Liver (tissue), 9 donors: Measurements from ENCODE around the gene SESN1. TPM values are rescaled to one million over a fixed set of nuclear protein-coding genes. Genes with fewer than 3 reads are reported as not detected.

Source experiments
- DNase-seq: peaks from one replicate; pipeline ENCODE4 v3.0.0-alpha.2; 2017; ENCODE audit warnings: low spot score
- H3K27ac ChIP-seq, 2 donors: one replicate each; pipeline ENCODE4 v1.7.0; 2013; ENCODE audit warnings: inconsistent platforms in 2 of 2, low read length in 2 of 2, control low read depth in 1 of 2, low read depth in 1 of 2, mild to moderate bottlenecking in 1 of 2
- H3K27me3 ChIP-seq, 4 donors: one replicate each; pipeline versions ENCODE4 v1.6.1 to v1.7.0; 2013; ENCODE audit warnings: low read length in 3 of 4, inconsistent platforms in 1 of 4, mild to moderate bottlenecking in 1 of 4, moderate library complexity in 1 of 4; ENCODE audit not compliant: control insufficient read depth in 4 of 4, insufficient read depth in 4 of 4
- H3K36me3 ChIP-seq, 4 donors: one replicate each; pipeline versions ENCODE4 v1.6.1 to v1.7.0; 2013; ENCODE audit warnings: low read length in 3 of 4, mild to moderate bottlenecking in 3 of 4, low read depth in 1 of 4, moderate library complexity in 1 of 4; ENCODE audit not compliant: control insufficient read depth in 4 of 4, insufficient read depth in 3 of 4
- H3K4me1 ChIP-seq, 4 donors: one replicate each; pipeline versions ENCODE4 v1.6.1 to v1.7.0; 2013; ENCODE audit warnings: low read length in 3 of 4, mild to moderate bottlenecking in 3 of 4, moderate library complexity in 1 of 4; ENCODE audit not compliant: control insufficient read depth in 4 of 4, insufficient read depth in 4 of 4
- H3K4me3 ChIP-seq, 3 donors: one replicate each; pipeline versions ENCODE4 v1.6.1 to v1.7.0; 2013; ENCODE audit warnings: low read length in 3 of 3, control low read depth in 1 of 3, low read depth in 1 of 3, mild to moderate bottlenecking in 1 of 3
- H3K9ac ChIP-seq, 2 donors: one replicate each; pipeline ENCODE4 v1.7.0; 2013; ENCODE audit warnings: low read length in 2 of 2, mild to moderate bottlenecking in 2 of 2, moderate library complexity in 2 of 2, control low read depth in 1 of 2, low read depth in 1 of 2
- H3K9me3 ChIP-seq, 4 donors: one replicate each; pipeline versions ENCODE4 v1.6.1 to v1.7.0; 2013; ENCODE audit warnings: low read length in 3 of 4; ENCODE audit not compliant: control insufficient read depth in 4 of 4
- ATF3 ChIP-seq: IDR thresholded peaks from 2 replicates; pipeline ENCODE4 v1.6.1; 2016; ENCODE audit warnings: antibody characterized with exemption
- EGR1 ChIP-seq, 2 donors: IDR thresholded peaks; 2 replicates each; pipeline ENCODE4 v1.6.1; 2016 to 2018; ENCODE audit warnings: antibody characterized with exemption in 2 of 2, low read depth in 2 of 2
- FOXA1 ChIP-seq: IDR thresholded peaks from 2 replicates; pipeline ENCODE4 v1.6.1; 2016; ENCODE audit warnings: antibody characterized with exemption
- FOXA2 ChIP-seq: IDR thresholded peaks from 2 replicates; pipeline ENCODE4 v1.6.1; 2016; ENCODE audit warnings: antibody characterized with exemption
- GABPA ChIP-seq, 2 donors: IDR thresholded peaks in 1 of 2; conservative IDR thresholded peaks in 1 of 2; 2 replicates each; pipeline ENCODE4 v1.6.1; 2016; ENCODE audit warnings: antibody characterized with exemption in 2 of 2, mild to moderate bottlenecking in 1 of 2, moderate library complexity in 1 of 2
- HNF4A ChIP-seq, 2 donors: conservative IDR thresholded peaks; 2 replicates each; pipeline ENCODE4 v1.6.1; 2016; ENCODE audit warnings: antibody characterized with exemption in 2 of 2, mild to moderate bottlenecking in 2 of 2
- HNF4G ChIP-seq: IDR thresholded peaks from 2 replicates; pipeline ENCODE4 v1.6.1; 2016; ENCODE audit warnings: antibody characterized with exemption
- JUND ChIP-seq, 2 donors: IDR thresholded peaks; 2 replicates each; pipeline ENCODE4 v1.6.1; 2016; ENCODE audit warnings: antibody characterized with exemption in 2 of 2
- NR2F2 ChIP-seq: IDR thresholded peaks from 2 replicates; pipeline ENCODE4 v1.6.1; 2016; ENCODE audit warnings: antibody characterized with exemption
- RAD21 ChIP-seq, 2 donors: IDR thresholded peaks; 2 replicates each; pipeline ENCODE4 v1.6.1; 2016; ENCODE audit warnings: antibody characterized with exemption in 2 of 2, mild to moderate bottlenecking in 2 of 2
- RXRA ChIP-seq, 2 donors: IDR thresholded peaks; 2 replicates each; pipeline ENCODE4 v1.6.1; 2017 to 2018; ENCODE audit warnings: antibody characterized with exemption in 2 of 2, mild to moderate bottlenecking in 1 of 2
- SP1 ChIP-seq: IDR thresholded peaks from 2 replicates; pipeline ENCODE4 v1.6.1; 2018; ENCODE audit warnings: antibody characterized with exemption, mild to moderate bottlenecking
- TAF1 ChIP-seq: conservative IDR thresholded peaks from 2 replicates; pipeline ENCODE4 v1.6.1; 2016; ENCODE audit warnings: antibody characterized with exemption, mild to moderate bottlenecking
- YY1 ChIP-seq: IDR thresholded peaks from 2 replicates; pipeline ENCODE4 v1.6.1; 2016; ENCODE audit warnings: antibody characterized with exemption, mild to moderate bottlenecking
- ZBTB33 ChIP-seq: IDR thresholded peaks from 2 replicates; pipeline ENCODE4 v1.6.1; 2016; ENCODE audit warnings: antibody characterized with exemption
- WGBS: extraction: QIAGEN DNeasy Blood & Tissue Kit; methylation state at CpG from one replicate; pipeline ENCODE4 v1.1.7; 2013; 5-methylcytosine and 5-hydroxymethylcytosine counted together
- polyA plus RNA-seq, 2 donors: library from polyadenylated mRNA; stranded (reverse) in 1 of 2; unstranded in 1 of 2; fragments of 200-250 nt in 1 of 2; fragments of >200 nt in 1 of 2; fragmentation: Nextera tagmentation in 1 of 2; extraction: Ambion mirVana in 1 of 2; gene quantifications; one replicate each; pipeline versions ENCODE4 v1.2.1 to v1.2.3, GENCODE V29; 2013 to 2015
- total RNA-seq, 2 donors: library from RNA; depleted of rRNA; stranded (reverse); fragments of >200 nt; gene quantifications; one replicate each; pipeline ENCODE4 v1.2.3, GENCODE V29; 2014
- TF ChIP-seq, protein P1 (sequence below): IDR thresholded peaks from 2 replicates; pipeline ENCODE4 v1.6.1; 2016; ENCODE audit warnings: antibody characterized with exemption
- TF ChIP-seq, protein P2 (sequence below): fragments of 150-350 bp; IDR thresholded peaks from 2 replicates; pipeline ENCODE4 v1.5.1; 2017; ENCODE audit warnings: improper control_type of control experiment, low read depth, low read length; ENCODE audit not compliant: missing input control
- TF ChIP-seq, protein P3 (sequence below): IDR thresholded peaks from 2 replicates; pipeline ENCODE4 v1.6.1; 2016; ENCODE audit warnings: antibody characterized with exemption, mild to moderate bottlenecking
- donor health status: healthy.
- donor health status: healthy.
- donor health status: healthy.
- donor health status: healthy.
- donor health status: healthy.

The SESN1 gene
- total and polyA plus RNA-seq, 4 donors, result 6.2 to 17.0 (median 11.0) TPM

GRCh38 chr6:109096208-109096607 is 1.6 kb upstream of the SESN1 start:
- H3K9ac ChIP-seq, result peak overlapping the region in 1 of 2 donors; percentile 87
- H3K27ac ChIP-seq, result peak overlapping the region in 1 of 2 donors; percentile 88
- no peaks in the 10 kb centered on the region for H3K36me3 ChIP-seq
- 61% methylated on average over 6 of the region's 6 CpGs for WGBS
- peaks cover 3 to 42% (median 18%) of the 10 kb centered on the region in 4 donors for H3K4me1 ChIP-seq
- TF ChIP-seq, protein P1, sequence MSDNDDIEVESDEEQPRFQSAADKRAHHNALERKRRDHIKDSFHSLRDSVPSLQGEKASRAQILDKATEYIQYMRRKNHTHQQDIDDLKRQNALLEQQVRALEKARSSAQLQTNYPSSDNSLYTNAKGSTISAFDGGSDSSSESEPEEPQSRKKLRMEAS, result no peak
- TF ChIP-seq JUND (IDR thresholded peaks at IDR 0.05), result no peak
- TF ChIP-seq EGR1 (IDR thresholded peaks at IDR 0.05; ENCODE audit: low read depth in 2 of 2), result no peak
- no peak for TF ChIP-seq HNF4A (conservative IDR thresholded peaks at IDR 0.05)
- TF ChIP-seq ATF3, result no peak
- no peak for TF ChIP-seq ZBTB33
- TF ChIP-seq FOXA1, result no peak
- no peak for TF ChIP-seq TAF1
- no peak for TF ChIP-seq YY1
- TF ChIP-seq, protein P2, sequence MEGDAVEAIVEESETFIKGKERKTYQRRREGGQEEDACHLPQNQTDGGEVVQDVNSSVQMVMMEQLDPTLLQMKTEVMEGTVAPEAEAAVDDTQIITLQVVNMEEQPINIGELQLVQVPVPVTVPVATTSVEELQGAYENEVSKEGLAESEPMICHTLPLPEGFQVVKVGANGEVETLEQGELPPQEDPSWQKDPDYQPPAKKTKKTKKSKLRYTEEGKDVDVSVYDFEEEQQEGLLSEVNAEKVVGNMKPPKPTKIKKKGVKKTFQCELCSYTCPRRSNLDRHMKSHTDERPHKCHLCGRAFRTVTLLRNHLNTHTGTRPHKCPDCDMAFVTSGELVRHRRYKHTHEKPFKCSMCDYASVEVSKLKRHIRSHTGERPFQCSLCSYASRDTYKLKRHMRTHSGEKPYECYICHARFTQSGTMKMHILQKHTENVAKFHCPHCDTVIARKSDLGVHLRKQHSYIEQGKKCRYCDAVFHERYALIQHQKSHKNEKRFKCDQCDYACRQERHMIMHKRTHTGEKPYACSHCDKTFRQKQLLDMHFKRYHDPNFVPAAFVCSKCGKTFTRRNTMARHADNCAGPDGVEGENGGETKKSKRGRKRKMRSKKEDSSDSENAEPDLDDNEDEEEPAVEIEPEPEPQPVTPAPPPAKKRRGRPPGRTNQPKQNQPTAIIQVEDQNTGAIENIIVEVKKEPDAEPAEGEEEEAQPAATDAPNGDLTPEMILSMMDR, result no peak
- TF ChIP-seq GABPA (IDR thresholded peaks at IDR 0.05 in 1 of 2, conservative IDR thresholded peaks at IDR 0.05 in 1 of 2), result no peak
- no peak for TF ChIP-seq RAD21 (IDR thresholded peaks at IDR 0.05)
- TF ChIP-seq NR2F2, result no peak
- TF ChIP-seq RXRA (IDR thresholded peaks at IDR 0.05), result no peak
- TF ChIP-seq HNF4G, result no peak
- no peak for TF ChIP-seq SP1
- no peak for TF ChIP-seq FOXA2
- TF ChIP-seq, protein P3, sequence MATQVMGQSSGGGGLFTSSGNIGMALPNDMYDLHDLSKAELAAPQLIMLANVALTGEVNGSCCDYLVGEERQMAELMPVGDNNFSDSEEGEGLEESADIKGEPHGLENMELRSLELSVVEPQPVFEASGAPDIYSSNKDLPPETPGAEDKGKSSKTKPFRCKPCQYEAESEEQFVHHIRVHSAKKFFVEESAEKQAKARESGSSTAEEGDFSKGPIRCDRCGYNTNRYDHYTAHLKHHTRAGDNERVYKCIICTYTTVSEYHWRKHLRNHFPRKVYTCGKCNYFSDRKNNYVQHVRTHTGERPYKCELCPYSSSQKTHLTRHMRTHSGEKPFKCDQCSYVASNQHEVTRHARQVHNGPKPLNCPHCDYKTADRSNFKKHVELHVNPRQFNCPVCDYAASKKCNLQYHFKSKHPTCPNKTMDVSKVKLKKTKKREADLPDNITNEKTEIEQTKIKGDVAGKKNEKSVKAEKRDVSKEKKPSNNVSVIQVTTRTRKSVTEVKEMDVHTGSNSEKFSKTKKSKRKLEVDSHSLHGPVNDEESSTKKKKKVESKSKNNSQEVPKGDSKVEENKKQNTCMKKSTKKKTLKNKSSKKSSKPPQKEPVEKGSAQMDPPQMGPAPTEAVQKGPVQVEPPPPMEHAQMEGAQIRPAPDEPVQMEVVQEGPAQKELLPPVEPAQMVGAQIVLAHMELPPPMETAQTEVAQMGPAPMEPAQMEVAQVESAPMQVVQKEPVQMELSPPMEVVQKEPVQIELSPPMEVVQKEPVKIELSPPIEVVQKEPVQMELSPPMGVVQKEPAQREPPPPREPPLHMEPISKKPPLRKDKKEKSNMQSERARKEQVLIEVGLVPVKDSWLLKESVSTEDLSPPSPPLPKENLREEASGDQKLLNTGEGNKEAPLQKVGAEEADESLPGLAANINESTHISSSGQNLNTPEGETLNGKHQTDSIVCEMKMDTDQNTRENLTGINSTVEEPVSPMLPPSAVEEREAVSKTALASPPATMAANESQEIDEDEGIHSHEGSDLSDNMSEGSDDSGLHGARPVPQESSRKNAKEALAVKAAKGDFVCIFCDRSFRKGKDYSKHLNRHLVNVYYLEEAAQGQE, result no peak
- DNase-seq, result no peak
- peak overlapping the region; percentile 63 to 97 (median 89) for H3K4me3 ChIP-seq
- no peaks in the 10 kb centered on the region for H3K9me3 ChIP-seq
- no peaks in the 10 kb centered on the region for H3K27me3 ChIP-seq
